B cell (primary cell): Measurements from ENCODE around the gene SORT1. TPM values are rescaled to one million over a fixed set of nuclear protein-coding genes. Genes with fewer than 3 reads are reported as not detected.
"Not testable (repeated sequence)": the region's sequence is repeated elsewhere in the genome, so short reads cannot be mapped to it uniquely, and the experiment has no call there.

Source experiments
- ATAC-seq: fragments of 200-7000 bp; cut with Tn5 transposase; one replicate; pipeline ENCODE4 v1.10.0; 2021; ENCODE audit warnings: low read depth, mild to moderate bottlenecking, moderate number of reproducible peaks, moderate library complexity
- CTCF ChIA-PET: fragments of 350-600 bp; sonication (Branson Sonifier 250); formaldehyde crosslinking; loops from one replicate; lab custom pipeline; 2021; ENCODE audit warnings: antibody characterized with exemption, inconsistent platforms; lab: Charles Lee
- POLR2A ChIA-PET: fragments of 350-600 bp; sonication (Branson Sonifier 250); formaldehyde crosslinking; loops from one replicate; lab custom pipeline; 2021; ENCODE audit warnings: antibody characterized with exemption; lab: Charles Lee
- DNase-seq: peaks from one replicate; pipeline ENCODE4 v3.0.0; 2013
- H2AFZ ChIP-seq: 2 replicates; pipeline ENCODE4 v1.6.1; 2012; ENCODE audit warnings: mild to moderate bottlenecking, low read depth, low read length; ENCODE audit not compliant: insufficient read depth, poor library complexity, severe bottlenecking
- H3K27ac ChIP-seq, 2 donors: 1 replicate in 1 of 2; 2 replicates in 1 of 2; pipeline ENCODE4 v1.5.1; 2012 to 2013; ENCODE audit warnings: low read length in 2 of 2, mild to moderate bottlenecking in 2 of 2, moderate library complexity in 1 of 2
- H3K27me3 ChIP-seq, 4 experiments: fragments of 200-600 bp in 1 of 4; sonication (generic) in 1 of 4; replicated peaks in 1 of 4; 1 replicate in 2 of 4; 2 replicates in 2 of 4; pipeline versions ENCODE4 v1.6.1 to v1.7.0; 2013 to 2016; ENCODE audit warnings: low read length in 3 of 4, mild to moderate bottlenecking in 2 of 4, mixed read lengths in 1 of 4, moderate library complexity in 1 of 4; ENCODE audit not compliant: insufficient read depth in 4 of 4, control insufficient read depth in 3 of 4; ENCODE audit errors: control extremely low read depth in 1 of 4
- H3K36me3 ChIP-seq, 2 experiments: replicated peaks in 1 of 2; 1 replicate in 1 of 2; 2 replicates in 1 of 2; pipeline versions ENCODE4 v1.6.1 to v1.7.1; 2013; ENCODE audit warnings: low read length in 1 of 2; ENCODE audit not compliant: insufficient read depth in 2 of 2, control insufficient read depth in 1 of 2; ENCODE audit errors: control extremely low read depth in 1 of 2, extremely low read depth in 1 of 2
- H3K4me1 ChIP-seq, 2 donors: fragments of 200-600 bp in 1 of 2; sonication (generic) in 1 of 2; 1 replicate in 1 of 2; 2 replicates in 1 of 2; pipeline versions ENCODE4 v1.5.1 to v1.6.1; 2013 to 2017; ENCODE audit warnings: low read length in 2 of 2; ENCODE audit not compliant: control insufficient read depth in 2 of 2, insufficient read depth in 2 of 2
- H3K4me2 ChIP-seq: replicated peaks from 2 replicates; pipeline ENCODE3; 2012; ENCODE audit warnings: mild to moderate bottlenecking, low read depth, low read length; ENCODE audit not compliant: poor library complexity, severe bottlenecking
- H3K4me3 ChIP-seq, 5 experiments: fragments of 200-600 bp in 1 of 5; sonication (generic) in 1 of 5; 1 replicate in 3 of 5; 2 replicates in 2 of 5; pipeline versions ENCODE4 v1.5.1 to v1.7.0; 2011 to 2016; ENCODE audit warnings: low read length in 4 of 5, mild to moderate bottlenecking in 4 of 5, low read depth in 2 of 5, control low read depth in 1 of 5, moderate library complexity in 1 of 5; ENCODE audit not compliant: insufficient read depth in 1 of 5; ENCODE audit errors: control extremely low read depth in 1 of 5, extremely low read depth in 1 of 5
- H3K79me2 ChIP-seq: fragments of 200-600 bp; sonication (generic); one replicate; pipeline ENCODE4 v1.6.0; 2016; ENCODE audit warnings: low read length; ENCODE audit not compliant: control insufficient read depth, insufficient read depth
- H3K9ac ChIP-seq: fragments of 200-600 bp; sonication (generic); 2 replicates; pipeline ENCODE4 v1.6.1; 2017; ENCODE audit warnings: mild to moderate bottlenecking, low read length, moderate library complexity
- H3K9me3 ChIP-seq, 3 donors: one replicate each; pipeline versions ENCODE4 v1.6.1 to v1.7.1; 2013; ENCODE audit warnings: low read length in 2 of 3; ENCODE audit not compliant: control insufficient read depth in 2 of 3, insufficient read depth in 1 of 3; ENCODE audit errors: control extremely low read depth in 1 of 3
- H4K20me1 ChIP-seq: 2 replicates; pipeline ENCODE4 v1.6.0; 2012; ENCODE audit warnings: mild to moderate bottlenecking, low read length; ENCODE audit not compliant: insufficient read depth, control insufficient read depth, poor library complexity, severe bottlenecking
- H3K27ac Mint-ChIP-seq: one replicate; pipeline ENCODE4 v1.8.0; 2021; ENCODE audit warnings: mixed read lengths
- H3K27me3 Mint-ChIP-seq: one replicate; pipeline ENCODE4 v1.8.0; 2021; ENCODE audit warnings: mixed read lengths
- H3K4me1 Mint-ChIP-seq: one replicate; pipeline ENCODE4 v1.8.0; 2021; ENCODE audit warnings: mixed read lengths
- H3K4me3 Mint-ChIP-seq: one replicate; pipeline ENCODE4 v1.8.0; 2021; ENCODE audit warnings: mixed read lengths
- H3K9me3 Mint-ChIP-seq: one replicate; pipeline ENCODE4 v1.8.0; 2022; ENCODE audit warnings: mixed read lengths; ENCODE audit not compliant: insufficient read depth
- CTCF ChIP-seq: fragments of 200-600 bp; IDR thresholded peaks from one replicate; pipeline ENCODE4 v1.8.0; 2022; ENCODE audit warnings: antibody characterized with exemption, mild to moderate bottlenecking
- EZH2 ChIP-seq: IDR thresholded peaks from 2 replicates; pipeline ENCODE4 v1.6.1; 2012; ENCODE audit warnings: borderline replicate concordance, low read depth, mild to moderate bottlenecking, moderate library complexity, low read length; ENCODE audit not compliant: insufficient read depth, poor library complexity, severe bottlenecking
- WGBS: methylation state at CpG from one replicate; pipeline ENCODE4 v1.1.5; 2013; ENCODE audit warnings: missing lambda C conversion rate; ENCODE audit not compliant: insufficient coverage; 5-methylcytosine and 5-hydroxymethylcytosine counted together
- intact Hi-C: fragments of 100-400 bp; cut with micrococcal nuclease; formaldehyde crosslinking; loops from one replicate; pipeline ENCODE4 v1.10.0; 2022
- polyA minus RNA-seq: library from RNA; depleted of rRNA, polyadenylated mRNA; stranded (reverse); fragments of >200 nt; gene quantifications from 2 replicates; pipeline ENCODE4 v1.2.3, GENCODE V29; 2012
- polyA plus RNA-seq: library from polyadenylated mRNA; depleted of rRNA; stranded (reverse); fragments of >200 nt; gene quantifications from 2 replicates; pipeline ENCODE4 v1.2.3, GENCODE V29; 2012
- total RNA-seq, 2 donors: library from RNA; stranded (reverse); fragments of 120-200 nt in 1 of 2; gene quantifications; 1 replicate in 1 of 2; 2 replicates in 1 of 2; pipeline versions ENCODE4 v1.2.3 to v1.2.4, GENCODE V29; 2013 to 2022

The SORT1 gene
- total RNA-seq, result 0.05 and 0.25 TPM in 2 replicates
- 0.72 TPM for total RNA-seq (2013)
- 0.13 and 0.14 TPM in 2 replicates for polyA plus RNA-seq
- 0.57 and 3.3 TPM in 2 replicates for polyA minus RNA-seq

GRCh38 chr1:109397581-109398342 is at the start of gene SORT1:
SORT1 (minus strand) TSS chr1:109397918; CDS start chr1:109397892, 26 bp downstream.
- DNase-seq, result peak; percentile 75
- Mint-ChIP-seq H3K4me1 (peaks cover 22% of the 10 kb centered on the region), H3K4me3 (peak within 1 kb of the TSS; percentile 88), H3K9me3 (no peaks in the 10 kb centered on the region), H3K27me3 (peaks cover 51% of the 10 kb centered on the region), H3K27ac (peak within 1 kb of the TSS; percentile 26)
- Histone ChIP-seq H3K27ac (no peak within 1 kb of the TSS), H3K27me3 (peaks cover 0 to 39% (median 34%) of the 10 kb centered on the region in 4 experiments), H3K4me3 (peak within 1 kb of the TSS; percentile 20 to 52 (median 46)), H3K4me1 (peaks cover 18 to 20% of the 10 kb centered on the region in 2 donors), H4K20me1 (no peaks in the 10 kb centered on the region), H2AFZ (peak within 1 kb of the TSS; percentile 44), H3K9ac (peak within 1 kb of the TSS; percentile 38), H3K36me3 (peaks cover 0 to 14% of the 10 kb centered on the region in 2 experiments), H3K79me2 (no peaks in the 10 kb centered on the region), H3K9me3 (peaks cover 0 to 3% (median 2%) of the 10 kb centered on the region in 3 donors), H3K4me2 (peak within 1 kb of the TSS; percentile 82)
- TF ChIP-seq EZH2 (no peak), CTCF (no peak)
- CTCF ChIA-PET, result interaction anchor here (1.0 to 9.4 kb wide), 17 partner anchors 9 to 322 kb away, joined by 3 to 387 read pairs (median 7); partner anchors contain the start of genes ATXN7L2, GNAI3, MYBPHL and PSMA5
- intact Hi-C loops, result loop anchor here (5.0 kb wide), 1 partner anchor 285 kb away; the partner anchor contains the start of gene ELAPOR1
- POLR2A ChIA-PET, result interaction anchor here (0.5 to 1.0 kb wide), 4 partner anchors 82 to 434 kb away, joined by 3 to 10 read pairs (median 4); partner anchors contain the start of gene CLCC1
- WGBS, result under 1% methylated on average over 98 of the region's 98 CpGs
- ATAC-seq, result peak; percentile 92

GRCh38 chr1:109445949-109446695 is 48.4 kb upstream of the SORT1 start:
- WGBS, result 75% methylated on average over 7 of the region's 11 CpGs
- H3K4me3 ChIP-seq, H3K9me3 ChIP-seq, H3K27ac Mint-ChIP-seq, H3K4me1 Mint-ChIP-seq, H3K4me3 Mint-ChIP-seq, H3K4me2 ChIP-seq, DNase-seq, H3K9me3 Mint-ChIP-seq, H3K36me3 ChIP-seq, H4K20me1 ChIP-seq, intact Hi-C loops, H3K4me1 ChIP-seq, ATAC-seq, POLR2A ChIA-PET, H2AFZ ChIP-seq, H3K9ac ChIP-seq, H3K79me2 ChIP-seq, H3K27ac ChIP-seq: not testable (repeated sequence)
- H3K27me3 ChIP-seq, result peaks cover 0 to 32% (median 29%) of the 10 kb centered on the region in 4 experiments
- CTCF ChIA-PET, result interaction anchor here (0.7 kb wide), 1 partner anchor 541 kb away, joined by 3 read pairs; no protein-coding TSS in a partner anchor
- H3K27me3 Mint-ChIP-seq, result peaks cover 36% of the 10 kb centered on the region
